HepG2 (cell line): ENCODE measurements around the gene HELZ. TPM values are rescaled to one million over a fixed set of nuclear protein-coding genes. Genes with fewer than 3 reads are reported as not detected.
A peak's percentile ranks its signal among the peaks of the same experiment; 100 is the strongest.

ENCODE experiments used
- FOXK2 ChIP-seq: fragments of 450-650 bp; IDR thresholded peaks from 2 replicates; pipeline ENCODE4 v1.6.1; 2016
- GZF1 ChIP-seq: sonication (generic); formaldehyde crosslinking; IDR thresholded peaks from 2 replicates; pipeline ENCODE4 v1.5.1; 2020; ENCODE audit warnings: mild to moderate bottlenecking, missing genetic modification reagents
- KDM4B ChIP-seq: sonication (generic); formaldehyde crosslinking; IDR thresholded peaks from 2 replicates; pipeline ENCODE4 v1.4.0; 2020; ENCODE audit warnings: missing genetic modification reagents
- NFATC3 ChIP-seq: sonication (generic); formaldehyde crosslinking; IDR thresholded peaks from 2 replicates; pipeline ENCODE4 v1.5.1; 2020; ENCODE audit warnings: mild to moderate bottlenecking, missing genetic modification reagents
- NFE2L2 ChIP-seq: fragments of 150-350 bp; IDR thresholded peaks from 2 replicates; pipeline ENCODE4 v1.6.1; 2014; ENCODE audit warnings: low read length
- SMAD1 ChIP-seq: sonication (generic); formaldehyde crosslinking; IDR thresholded peaks from 2 replicates; pipeline ENCODE4 v1.4.0; 2020; ENCODE audit warnings: missing genetic modification reagents, low read depth, mild to moderate bottlenecking, borderline replicate concordance
- SNRNP70 ChIP-seq: fragments of 200-400 bp; formaldehyde crosslinking; IDR thresholded peaks from 2 replicates; pipeline ENCODE4 v1.6.1; 2017; ENCODE audit warnings: mild to moderate bottlenecking, low read depth, low read length, moderate library complexity
- ZBTB8A ChIP-seq: sonication (generic); formaldehyde crosslinking; IDR thresholded peaks from 2 replicates; pipeline ENCODE4 v1.4.0; 2020; ENCODE audit warnings: mild to moderate bottlenecking, low read depth, missing genetic modification reagents, borderline replicate concordance
- ZIK1 ChIP-seq: sonication (generic); formaldehyde crosslinking; IDR thresholded peaks from 2 replicates; pipeline ENCODE4 v1.5.0; 2020; ENCODE audit warnings: mild to moderate bottlenecking, low read depth, missing genetic modification reagents, borderline replicate concordance
- ZNF44 ChIP-seq: sonication (generic); formaldehyde crosslinking; IDR thresholded peaks from 2 replicates; pipeline ENCODE4 v1.5.1; 2020; ENCODE audit warnings: mild to moderate bottlenecking, missing genetic modification reagents
- ZNF576 ChIP-seq: sonication (generic); formaldehyde crosslinking; IDR thresholded peaks from 2 replicates; pipeline ENCODE4 v1.4.0; 2020; ENCODE audit warnings: mild to moderate bottlenecking, missing genetic modification reagents
- polyA plus RNA-seq, 8 experiments: library from polyadenylated mRNA; depleted of rRNA in 3 of 8; stranded (reverse) in 7 of 8; unstranded in 1 of 8; fragments of >200 nt; fragmentation: Illumina TruSeq in 4 of 8; extraction: Trizol in 4 of 8; gene quantifications; 2 replicates each; pipeline versions ENCODE4 v1.2.1 to v1.2.3, GENCODE V29; 2011 to 2016; ENCODE audit warnings: low read depth in 4 of 8, missing spikeins in 1 of 8, mixed read lengths in 1 of 8; ENCODE audit not compliant: insufficient read depth in 1 of 8
- total RNA-seq, 5 experiments: library from RNA; depleted of rRNA; stranded (reverse); fragments of >200 nt; fragmentation: Illumina TruSeq; extraction: Trizol; gene quantifications; 2 replicates each; pipeline ENCODE4 v1.2.3, GENCODE V29; 2016; ENCODE audit warnings: low read depth in 1 of 5
- TF ChIP-seq, protein P1 (sequence below): IDR thresholded peaks from 2 replicates; pipeline ENCODE4 v1.4.0; 2020; ENCODE audit warnings: mild to moderate bottlenecking, missing genetic modification reagents
- TF ChIP-seq, protein P2 (sequence below): sonication (generic); formaldehyde crosslinking; conservative IDR thresholded peaks from 2 replicates; pipeline ENCODE4 v1.8.0; 2022; ENCODE audit warnings: mild to moderate bottlenecking, moderate library complexity, missing genetic modification reagents
- TF ChIP-seq, protein P3 (sequence below): sonication (generic); formaldehyde crosslinking; IDR thresholded peaks from 2 replicates; pipeline ENCODE4 v1.4.0; 2020; ENCODE audit warnings: mild to moderate bottlenecking, missing genetic modification reagents

HELZ gene
- total and polyA plus RNA-seq, 2 of the 13 experiments (the other 11 are each of a cell fraction or from before 2014, with no cell fraction given): 35.3 to 52.4 TPM

DNA sequence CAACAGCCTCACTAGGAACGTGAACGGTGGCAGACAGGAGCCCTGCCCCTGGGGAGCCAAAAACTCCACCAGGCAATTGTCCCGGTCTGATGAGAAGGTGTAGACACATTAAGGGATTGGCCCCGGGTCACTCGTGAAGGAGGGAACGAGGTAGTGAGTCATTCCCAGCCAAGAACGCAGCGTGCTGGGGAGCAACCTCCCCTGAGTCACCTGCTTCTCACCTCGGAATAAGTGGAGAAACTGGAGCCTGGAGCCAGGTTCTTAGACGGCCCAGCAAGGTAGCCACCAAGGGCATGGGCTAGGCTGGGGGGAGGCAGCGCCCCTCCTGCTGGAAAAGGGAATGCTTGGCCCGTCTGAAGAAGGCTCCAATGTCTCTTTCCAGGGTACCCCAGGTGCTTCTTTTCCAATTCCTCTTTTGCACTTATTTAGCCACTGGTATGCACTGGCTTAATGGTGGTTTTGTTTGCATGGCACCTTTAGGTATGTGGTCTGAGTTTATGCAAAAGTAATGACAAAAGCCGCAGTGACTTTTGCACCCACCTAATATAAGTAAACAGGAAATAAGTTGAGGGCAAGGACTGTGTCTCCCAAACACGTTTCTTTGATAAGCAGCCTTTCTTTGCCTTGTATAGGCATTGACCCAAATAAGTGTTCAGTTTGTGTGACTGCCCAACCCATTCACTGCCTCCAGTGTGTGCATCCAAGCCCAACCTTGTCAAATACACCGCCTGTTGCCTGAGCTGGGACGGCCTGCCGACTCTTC, 1.8 kb upstream of the HELZ start (continued):
- TF ChIP-seq, protein P1, sequence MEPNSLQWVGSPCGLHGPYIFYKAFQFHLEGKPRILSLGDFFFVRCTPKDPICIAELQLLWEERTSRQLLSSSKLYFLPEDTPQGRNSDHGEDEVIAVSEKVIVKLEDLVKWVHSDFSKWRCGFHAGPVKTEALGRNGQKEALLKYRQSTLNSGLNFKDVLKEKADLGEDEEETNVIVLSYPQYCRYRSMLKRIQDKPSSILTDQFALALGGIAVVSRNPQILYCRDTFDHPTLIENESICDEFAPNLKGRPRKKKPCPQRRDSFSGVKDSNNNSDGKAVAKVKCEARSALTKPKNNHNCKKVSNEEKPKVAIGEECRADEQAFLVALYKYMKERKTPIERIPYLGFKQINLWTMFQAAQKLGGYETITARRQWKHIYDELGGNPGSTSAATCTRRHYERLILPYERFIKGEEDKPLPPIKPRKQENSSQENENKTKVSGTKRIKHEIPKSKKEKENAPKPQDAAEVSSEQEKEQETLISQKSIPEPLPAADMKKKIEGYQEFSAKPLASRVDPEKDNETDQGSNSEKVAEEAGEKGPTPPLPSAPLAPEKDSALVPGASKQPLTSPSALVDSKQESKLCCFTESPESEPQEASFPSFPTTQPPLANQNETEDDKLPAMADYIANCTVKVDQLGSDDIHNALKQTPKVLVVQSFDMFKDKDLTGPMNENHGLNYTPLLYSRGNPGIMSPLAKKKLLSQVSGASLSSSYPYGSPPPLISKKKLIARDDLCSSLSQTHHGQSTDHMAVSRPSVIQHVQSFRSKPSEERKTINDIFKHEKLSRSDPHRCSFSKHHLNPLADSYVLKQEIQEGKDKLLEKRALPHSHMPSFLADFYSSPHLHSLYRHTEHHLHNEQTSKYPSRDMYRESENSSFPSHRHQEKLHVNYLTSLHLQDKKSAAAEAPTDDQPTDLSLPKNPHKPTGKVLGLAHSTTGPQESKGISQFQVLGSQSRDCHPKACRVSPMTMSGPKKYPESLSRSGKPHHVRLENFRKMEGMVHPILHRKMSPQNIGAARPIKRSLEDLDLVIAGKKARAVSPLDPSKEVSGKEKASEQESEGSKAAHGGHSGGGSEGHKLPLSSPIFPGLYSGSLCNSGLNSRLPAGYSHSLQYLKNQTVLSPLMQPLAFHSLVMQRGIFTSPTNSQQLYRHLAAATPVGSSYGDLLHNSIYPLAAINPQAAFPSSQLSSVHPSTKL (CRISPR knock-in tag): peak; percentile 92
- no peak for TF ChIP-seq ZIK1 (CRISPR knock-in tag)
- 0 out of 2 replicates have a peak, but pooled peaks have one; percentile 33 for TF ChIP-seq NFATC3 (CRISPR knock-in tag)
- TF ChIP-seq GZF1 (CRISPR knock-in tag): no peak
- TF ChIP-seq NFE2L2: no peak
- no peak for TF ChIP-seq KDM4B (CRISPR knock-in tag)
- TF ChIP-seq, protein P2, sequence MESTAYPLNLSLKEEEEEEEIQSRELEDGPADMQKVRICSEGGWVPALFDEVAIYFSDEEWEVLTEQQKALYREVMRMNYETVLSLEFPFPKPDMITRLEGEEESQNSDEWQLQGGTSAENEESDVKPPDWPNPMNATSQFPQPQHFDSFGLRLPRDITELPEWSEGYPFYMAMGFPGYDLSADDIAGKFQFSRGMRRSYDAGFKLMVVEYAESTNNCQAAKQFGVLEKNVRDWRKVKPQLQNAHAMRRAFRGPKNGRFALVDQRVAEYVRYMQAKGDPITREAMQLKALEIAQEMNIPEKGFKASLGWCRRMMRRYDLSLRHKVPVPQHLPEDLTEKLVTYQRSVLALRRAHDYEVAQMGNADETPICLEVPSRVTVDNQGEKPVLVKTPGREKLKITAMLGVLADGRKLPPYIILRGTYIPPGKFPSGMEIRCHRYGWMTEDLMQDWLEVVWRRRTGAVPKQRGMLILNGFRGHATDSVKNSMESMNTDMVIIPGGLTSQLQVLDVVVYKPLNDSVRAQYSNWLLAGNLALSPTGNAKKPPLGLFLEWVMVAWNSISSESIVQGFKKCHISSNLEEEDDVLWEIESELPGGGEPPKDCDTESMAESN (CRISPR knock-in tag): no peak; the same call in 1 of the 2 replicates
- TF ChIP-seq FOXK2: peak; percentile 93
- TF ChIP-seq ZNF44 (CRISPR knock-in tag): 0 out of 2 replicates have a peak, but pooled peaks have one; percentile 3
- TF ChIP-seq, protein P3, sequence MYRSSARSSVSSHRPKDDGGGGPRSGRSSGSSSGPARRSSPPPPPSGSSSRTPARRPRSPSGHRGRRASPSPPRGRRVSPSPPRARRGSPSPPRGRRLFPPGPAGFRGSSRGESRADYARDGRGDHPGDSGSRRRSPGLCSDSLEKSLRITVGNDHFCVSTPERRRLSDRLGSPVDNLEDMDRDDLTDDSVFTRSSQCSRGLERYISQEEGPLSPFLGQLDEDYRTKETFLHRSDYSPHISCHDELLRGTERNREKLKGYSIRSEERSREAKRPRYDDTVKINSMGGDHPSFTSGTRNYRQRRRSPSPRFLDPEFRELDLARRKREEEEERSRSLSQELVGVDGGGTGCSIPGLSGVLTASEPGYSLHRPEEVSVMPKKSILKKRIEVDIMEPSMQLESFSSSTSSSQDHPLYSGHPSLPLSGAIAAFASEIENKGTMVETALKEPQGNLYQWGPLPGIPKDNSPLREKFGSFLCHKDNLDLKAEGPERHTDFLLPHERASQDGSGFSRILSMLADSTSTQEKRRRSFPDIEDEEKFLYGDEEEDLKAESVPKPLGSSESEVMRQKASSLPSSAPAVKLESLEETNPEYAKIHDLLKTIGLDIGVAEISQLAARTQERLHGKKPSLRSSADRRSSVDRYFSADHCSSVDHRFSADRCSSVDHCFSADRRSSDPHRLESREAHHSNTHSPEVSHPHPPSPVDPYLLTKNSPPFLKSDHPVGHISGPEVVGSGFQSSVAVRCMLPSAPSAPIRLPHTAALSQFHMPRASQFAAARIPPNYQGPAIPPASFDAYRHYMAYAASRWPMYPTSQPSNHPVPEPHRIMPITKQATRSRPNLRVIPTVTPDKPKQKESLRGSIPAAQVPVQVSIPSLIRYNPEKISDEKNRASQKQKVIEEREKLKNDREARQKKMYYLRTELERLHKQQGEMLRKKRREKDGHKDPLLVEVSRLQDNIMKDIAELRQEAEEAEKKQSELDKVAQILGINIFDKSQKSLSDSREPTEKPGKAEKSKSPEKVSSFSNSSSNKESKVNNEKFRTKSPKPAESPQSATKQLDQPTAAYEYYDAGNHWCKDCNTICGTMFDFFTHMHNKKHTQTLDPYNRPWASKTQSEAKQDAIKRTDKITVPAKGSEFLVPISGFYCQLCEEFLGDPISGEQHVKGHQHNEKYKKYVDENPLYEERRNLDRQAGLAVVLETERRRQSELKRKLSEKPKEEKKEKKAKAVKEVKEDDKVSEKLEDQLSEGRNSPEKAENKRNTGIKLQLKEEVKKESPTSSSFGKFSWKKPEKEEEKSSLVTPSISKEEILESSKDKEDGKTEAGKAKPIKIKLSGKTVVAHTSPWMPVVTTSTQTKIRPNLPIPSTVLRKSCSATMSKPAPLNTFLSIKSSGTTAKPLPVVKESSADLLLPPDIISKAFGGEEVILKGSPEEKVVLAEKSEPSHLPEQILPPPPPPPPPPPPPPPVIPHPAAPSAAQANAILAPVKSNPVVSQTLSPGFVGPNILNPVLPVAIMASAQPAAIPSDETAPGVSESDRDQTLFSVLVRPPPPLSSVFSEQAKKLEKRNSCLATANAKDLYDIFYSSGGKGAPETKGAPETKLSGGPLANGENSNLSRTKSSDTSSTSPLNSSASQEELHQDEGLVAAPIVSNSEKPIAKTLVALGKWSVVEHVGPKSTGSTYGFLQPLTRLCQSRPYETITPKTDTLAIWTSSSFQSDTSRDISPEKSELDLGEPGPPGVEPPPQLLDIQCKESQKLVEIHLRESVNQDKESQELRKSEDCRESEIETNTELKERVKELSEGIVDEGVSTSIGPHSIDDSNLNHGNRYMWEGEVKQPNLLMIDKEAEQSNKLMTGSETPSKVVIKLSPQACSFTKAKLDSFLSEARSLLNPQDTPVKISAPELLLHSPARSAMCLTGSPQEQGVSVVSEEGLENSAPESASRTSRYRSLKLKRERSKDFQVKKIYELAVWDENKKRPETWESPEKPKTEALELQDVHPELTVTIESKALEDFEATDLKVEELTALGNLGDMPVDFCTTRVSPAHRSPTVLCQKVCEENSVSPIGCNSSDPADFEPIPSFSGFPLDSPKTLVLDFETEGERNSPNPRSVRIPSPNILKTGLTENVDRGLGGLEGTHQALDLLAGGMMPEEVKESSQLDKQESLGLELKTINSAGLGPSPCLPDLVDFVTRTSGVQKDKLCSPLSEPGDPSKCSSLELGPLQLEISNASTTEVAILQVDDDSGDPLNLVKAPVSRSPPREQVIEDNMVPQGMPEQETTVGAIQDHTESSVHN: no peak
- TF ChIP-seq SNRNP70: no peak
- no peak for TF ChIP-seq SMAD1 (CRISPR knock-in tag)
- no peak for TF ChIP-seq ZNF576 (CRISPR knock-in tag)
- no peak for TF ChIP-seq ZBTB8A (CRISPR knock-in tag)
